ENCODE measurements around the gene ZSWIM8.

DNA sequence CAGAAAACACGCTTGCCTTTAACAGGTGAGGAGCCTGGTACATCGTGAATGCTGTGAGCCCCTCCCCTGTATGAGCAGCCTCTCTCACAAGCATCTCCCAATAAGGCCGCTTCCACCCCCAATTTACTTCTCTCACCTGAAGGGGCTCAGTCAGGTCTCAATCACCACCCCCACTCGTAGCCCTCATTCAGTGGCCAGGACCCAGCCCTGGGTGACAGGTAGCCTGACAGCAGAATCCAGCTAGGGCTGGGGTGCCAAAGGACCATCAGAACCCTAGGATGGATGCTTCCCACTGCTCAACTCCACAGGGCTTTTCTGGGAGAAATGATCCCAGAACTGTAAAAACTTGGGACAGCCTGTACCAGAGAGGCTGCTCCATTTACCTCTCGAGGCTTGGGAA, 32.4 kb downstream of the ZSWIM8 start:
- TF ChIP-seq, protein P1, sequence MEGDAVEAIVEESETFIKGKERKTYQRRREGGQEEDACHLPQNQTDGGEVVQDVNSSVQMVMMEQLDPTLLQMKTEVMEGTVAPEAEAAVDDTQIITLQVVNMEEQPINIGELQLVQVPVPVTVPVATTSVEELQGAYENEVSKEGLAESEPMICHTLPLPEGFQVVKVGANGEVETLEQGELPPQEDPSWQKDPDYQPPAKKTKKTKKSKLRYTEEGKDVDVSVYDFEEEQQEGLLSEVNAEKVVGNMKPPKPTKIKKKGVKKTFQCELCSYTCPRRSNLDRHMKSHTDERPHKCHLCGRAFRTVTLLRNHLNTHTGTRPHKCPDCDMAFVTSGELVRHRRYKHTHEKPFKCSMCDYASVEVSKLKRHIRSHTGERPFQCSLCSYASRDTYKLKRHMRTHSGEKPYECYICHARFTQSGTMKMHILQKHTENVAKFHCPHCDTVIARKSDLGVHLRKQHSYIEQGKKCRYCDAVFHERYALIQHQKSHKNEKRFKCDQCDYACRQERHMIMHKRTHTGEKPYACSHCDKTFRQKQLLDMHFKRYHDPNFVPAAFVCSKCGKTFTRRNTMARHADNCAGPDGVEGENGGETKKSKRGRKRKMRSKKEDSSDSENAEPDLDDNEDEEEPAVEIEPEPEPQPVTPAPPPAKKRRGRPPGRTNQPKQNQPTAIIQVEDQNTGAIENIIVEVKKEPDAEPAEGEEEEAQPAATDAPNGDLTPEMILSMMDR (IDR thresholded peaks at IDR 0.05): no peak
- no peak for TF ChIP-seq POLR2A (IDR thresholded peaks at IDR 0.05)
- no peak for TF ChIP-seq EP300 (IDR thresholded peaks at IDR 0.05; ENCODE audit: low read depth)
- no peak for TF ChIP-seq POLR2AphosphoS5 (IDR thresholded peaks at IDR 0.05)
